Measurements from ENCODE around the gene CLCA2.

DNA sequence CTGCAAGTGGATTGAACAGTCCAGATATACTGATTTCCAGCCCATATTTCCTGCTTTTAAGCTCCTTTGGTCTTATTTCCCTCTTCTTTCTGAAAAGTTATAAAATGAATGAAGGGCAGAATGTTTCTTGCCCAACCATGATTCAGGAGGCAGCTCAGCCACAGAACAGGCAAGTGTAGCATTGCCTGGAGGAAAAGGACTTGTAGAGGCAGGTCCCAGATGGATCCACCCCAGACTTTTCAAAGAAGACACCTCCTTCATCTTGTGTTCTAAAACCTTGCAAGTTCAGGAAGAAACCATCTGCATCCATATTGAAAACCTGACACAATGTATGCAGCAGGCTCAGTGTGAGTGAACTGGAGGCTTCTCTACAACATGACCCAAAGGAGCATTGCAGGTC is at the start of gene CLCA2:
- TF ChIP-seq EP300 (IDR thresholded peaks at IDR 0.05; ENCODE audit: borderline replicate concordance in 1 of 2, low read depth in 2 of 2, low read length in 2 of 2): no peak
- TF ChIP-seq POLR2AphosphoS5 (IDR thresholded peaks at IDR 0.05; ENCODE audit: low read depth, low read length): no peak
- TF ChIP-seq, protein P1, sequence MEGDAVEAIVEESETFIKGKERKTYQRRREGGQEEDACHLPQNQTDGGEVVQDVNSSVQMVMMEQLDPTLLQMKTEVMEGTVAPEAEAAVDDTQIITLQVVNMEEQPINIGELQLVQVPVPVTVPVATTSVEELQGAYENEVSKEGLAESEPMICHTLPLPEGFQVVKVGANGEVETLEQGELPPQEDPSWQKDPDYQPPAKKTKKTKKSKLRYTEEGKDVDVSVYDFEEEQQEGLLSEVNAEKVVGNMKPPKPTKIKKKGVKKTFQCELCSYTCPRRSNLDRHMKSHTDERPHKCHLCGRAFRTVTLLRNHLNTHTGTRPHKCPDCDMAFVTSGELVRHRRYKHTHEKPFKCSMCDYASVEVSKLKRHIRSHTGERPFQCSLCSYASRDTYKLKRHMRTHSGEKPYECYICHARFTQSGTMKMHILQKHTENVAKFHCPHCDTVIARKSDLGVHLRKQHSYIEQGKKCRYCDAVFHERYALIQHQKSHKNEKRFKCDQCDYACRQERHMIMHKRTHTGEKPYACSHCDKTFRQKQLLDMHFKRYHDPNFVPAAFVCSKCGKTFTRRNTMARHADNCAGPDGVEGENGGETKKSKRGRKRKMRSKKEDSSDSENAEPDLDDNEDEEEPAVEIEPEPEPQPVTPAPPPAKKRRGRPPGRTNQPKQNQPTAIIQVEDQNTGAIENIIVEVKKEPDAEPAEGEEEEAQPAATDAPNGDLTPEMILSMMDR (IDR thresholded peaks at IDR 0.05; ENCODE audit: control extremely low read depth in 1 of 3, insufficient read depth in 1 of 3, low read depth in 1 of 3, low read length in 3 of 3): no peak
- TF ChIP-seq, protein P2, sequence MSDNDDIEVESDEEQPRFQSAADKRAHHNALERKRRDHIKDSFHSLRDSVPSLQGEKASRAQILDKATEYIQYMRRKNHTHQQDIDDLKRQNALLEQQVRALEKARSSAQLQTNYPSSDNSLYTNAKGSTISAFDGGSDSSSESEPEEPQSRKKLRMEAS (IDR thresholded peaks at IDR 0.05): no peak

Measured in H1 (cell line).